Activated T-cell treated with anti-CD3 and anti-CD28 coated beads, Interleukin-2, amount 50 U/mL, for 24 hours (primary cell): ENCODE results near the gene CDH1.

Source experiments
- DNase-seq: peaks from one replicate; pipeline ENCODE4 v3.0.0-alpha.2; 2020
- H3K27ac Mint-ChIP-seq: 2 replicates; pipeline ENCODE4 v1.8.0; 2020; ENCODE audit warnings: mild to moderate bottlenecking, mixed read lengths
- H3K27me3 Mint-ChIP-seq: 2 replicates; pipeline ENCODE4 v1.8.0; 2020; ENCODE audit warnings: mixed read lengths
- H3K36me3 Mint-ChIP-seq: 2 replicates; pipeline ENCODE4 v1.8.0; 2020; ENCODE audit warnings: low read depth, mixed read lengths
- H3K4me1 Mint-ChIP-seq: 2 replicates; pipeline ENCODE4 v1.8.0; 2020; ENCODE audit warnings: low read depth, mixed read lengths
- H3K4me3 Mint-ChIP-seq: 2 replicates; pipeline ENCODE4 v1.8.0; 2020; ENCODE audit warnings: mild to moderate bottlenecking, moderate library complexity, mixed read lengths
- H3K9me3 Mint-ChIP-seq: 2 replicates; pipeline ENCODE4 v1.8.0; 2020; ENCODE audit warnings: mixed read lengths

CDH1 gene

GRCh38 chr16:68717684-68718083 lies 19.4 kb upstream of the CDH1 start:
- Mint-ChIP-seq H3K4me1 (peaks cover 16% of the 10 kb centered on the region), H3K9me3 (peaks cover 2% of the 10 kb centered on the region), H3K4me3 (no peak overlapping the region), H3K36me3 (no peaks in the 10 kb centered on the region), H3K27ac (no peak overlapping the region), H3K27me3 (peaks cover 8% of the 10 kb centered on the region)
- no peak for DNase-seq

GRCh38 chr16:68718590-68718989 lies 18.5 kb upstream of the CDH1 start:
- H3K36me3 Mint-ChIP-seq = no peaks in the 10 kb centered on the region
- no peak for DNase-seq

GRCh38 chr16:68719993-68720489 lies 17.1 kb upstream of the CDH1 start:
- Mint-ChIP-seq H3K4me1 (peaks cover 16% of the 10 kb centered on the region), H3K36me3 (no peaks in the 10 kb centered on the region), H3K4me3 (no peak overlapping the region), H3K9me3 (peaks cover 2% of the 10 kb centered on the region), H3K27ac (peak overlapping the region; percentile 80), H3K27me3 (no peaks in the 10 kb centered on the region)
- no peak for DNase-seq

More at GRCh38 chr16:68718590-68718989, 18.5 kb upstream of the CDH1 start:
- no peak overlapping the region for H3K4me3 Mint-ChIP-seq
- H3K4me1 Mint-ChIP-seq = peaks cover 16% of the 10 kb centered on the region
- H3K27me3 Mint-ChIP-seq = peaks cover 1% of the 10 kb centered on the region
- no peak overlapping the region for H3K27ac Mint-ChIP-seq
- peaks cover 2% of the 10 kb centered on the region for H3K9me3 Mint-ChIP-seq

- H3K9me3 Mint-ChIP-seq = peaks cover 2% of the 10 kb centered on the region
- no peak overlapping the region for H3K4me3 Mint-ChIP-seq
- no peaks in the 10 kb centered on the region for H3K27me3 Mint-ChIP-seq
- H3K4me1 Mint-ChIP-seq = peaks cover 16% of the 10 kb centered on the region
- no peak for DNase-seq
- H3K36me3 Mint-ChIP-seq = no peaks in the 10 kb centered on the region
- no peak overlapping the region for H3K27ac Mint-ChIP-seq
Measured at GRCh38 chr16:68722119-68723024, 14.7 kb upstream of the CDH1 start.

GRCh38 chr16:68724797-68725196 lies 12.3 kb upstream of the CDH1 start:
- H3K27ac Mint-ChIP-seq = no peak overlapping the region
- no peaks in the 10 kb centered on the region for H3K36me3 Mint-ChIP-seq

GRCh38 chr16:68728523-68728922 lies 8.6 kb upstream of the CDH1 start:
- no peak overlapping the region for H3K27ac Mint-ChIP-seq
- DNase-seq = no peak
- no peak overlapping the region for H3K4me3 Mint-ChIP-seq
- H3K4me1 Mint-ChIP-seq = no peaks in the 10 kb centered on the region
- H3K36me3 Mint-ChIP-seq = no peaks in the 10 kb centered on the region
- H3K9me3 Mint-ChIP-seq = no peaks in the 10 kb centered on the region
- H3K27me3 Mint-ChIP-seq = peaks cover 21% of the 10 kb centered on the region

More at GRCh38 chr16:68724797-68725196, 12.3 kb upstream of the CDH1 start:
- peaks cover 13% of the 10 kb centered on the region for H3K4me1 Mint-ChIP-seq
- no peaks in the 10 kb centered on the region for H3K9me3 Mint-ChIP-seq
- no peak for DNase-seq
- H3K4me3 Mint-ChIP-seq = no peak overlapping the region
- H3K27me3 Mint-ChIP-seq = peaks cover 10% of the 10 kb centered on the region

- H3K27ac Mint-ChIP-seq = no peak overlapping the region
- no peak overlapping the region for H3K4me3 Mint-ChIP-seq
- no peaks in the 10 kb centered on the region for H3K4me1 Mint-ChIP-seq
- no peak for DNase-seq
- H3K27me3 Mint-ChIP-seq = peaks cover 46% of the 10 kb centered on the region
- no peaks in the 10 kb centered on the region for H3K36me3 Mint-ChIP-seq
- no peaks in the 10 kb centered on the region for H3K9me3 Mint-ChIP-seq
Measured at GRCh38 chr16:68731637-68732036, 5.5 kb upstream of the CDH1 start.

- Mint-ChIP-seq H3K9me3 (no peaks in the 10 kb centered on the region), H3K4me1 (peaks cover 2% of the 10 kb centered on the region), H3K27me3 (peaks cover 51% of the 10 kb centered on the region), H3K27ac (no peak overlapping the region), H3K36me3 (no peaks in the 10 kb centered on the region), H3K4me3 (no peak overlapping the region)
- DNase-seq = no peak
Measured at GRCh38 chr16:68732042-68732680, 4.9 kb upstream of the CDH1 start.

GRCh38 chr16:68732741-68733399 lies 4.2 kb upstream of the CDH1 start:
- no peak for DNase-seq
- Mint-ChIP-seq H3K27ac (no peak overlapping the region), H3K9me3 (no peaks in the 10 kb centered on the region), H3K27me3 (peaks cover 56% of the 10 kb centered on the region), H3K4me3 (no peak overlapping the region), H3K36me3 (no peaks in the 10 kb centered on the region), H3K4me1 (peaks cover 5% of the 10 kb centered on the region)

- peaks cover 59% of the 10 kb centered on the region for H3K27me3 Mint-ChIP-seq
- no peaks in the 10 kb centered on the region for H3K36me3 Mint-ChIP-seq
- DNase-seq = no peak
- H3K27ac Mint-ChIP-seq = no peak overlapping the region
- peaks cover 5% of the 10 kb centered on the region for H3K4me1 Mint-ChIP-seq
- H3K9me3 Mint-ChIP-seq = no peaks in the 10 kb centered on the region
- H3K4me3 Mint-ChIP-seq = no peak overlapping the region
Measured at GRCh38 chr16:68733570-68733969, 3.5 kb upstream of the CDH1 start.

GRCh38 chr16:68734782-68735181 lies 2.3 kb upstream of the CDH1 start:
- no peak overlapping the region for H3K4me3 Mint-ChIP-seq
- no peaks in the 10 kb centered on the region for H3K9me3 Mint-ChIP-seq
- peaks cover 52% of the 10 kb centered on the region for H3K27me3 Mint-ChIP-seq
- H3K27ac Mint-ChIP-seq = no peak overlapping the region
- H3K4me1 Mint-ChIP-seq = peaks cover 5% of the 10 kb centered on the region
- DNase-seq = no peak
- no peaks in the 10 kb centered on the region for H3K36me3 Mint-ChIP-seq

- Mint-ChIP-seq H3K27me3 (peaks cover 68% of the 10 kb centered on the region), H3K9me3 (no peaks in the 10 kb centered on the region), H3K27ac (no peak overlapping the region), H3K4me3 (peak overlapping the region; percentile 47), H3K4me1 (peaks cover 11% of the 10 kb centered on the region), H3K36me3 (no peaks in the 10 kb centered on the region)
- DNase-seq = no peak
Measured at GRCh38 chr16:68736561-68736960, 531 bp upstream of the CDH1 start.

- Mint-ChIP-seq H3K4me3 (peak overlapping the region; percentile 53), H3K27ac (no peak overlapping the region), H3K27me3 (peaks cover 58% of the 10 kb centered on the region), H3K36me3 (no peaks in the 10 kb centered on the region), H3K9me3 (no peaks in the 10 kb centered on the region), H3K4me1 (peaks cover 16% of the 10 kb centered on the region)
- no peak for DNase-seq
Measured at GRCh38 chr16:68737730-68738629, 888 bp downstream of the CDH1 start.
